GM12865 (cell line): Measurements from ENCODE around the gene STX1B.

ENCODE experiments used
- DNase-seq: peaks from one replicate; pipeline ENCODE4 v3.0.0; 2010; ENCODE audit warnings: low read depth
- H3K4me3 ChIP-seq: 2 replicates; pipeline ENCODE4 v1.5.1; 2011; ENCODE audit warnings: mild to moderate bottlenecking, low read depth, low read length, control low read depth
- TF ChIP-seq, protein P1 (sequence below): IDR thresholded peaks from 2 replicates; pipeline ENCODE4 v1.5.1; 2011; ENCODE audit warnings: low read length, control low read depth, low read depth, inconsistent platforms; ENCODE audit not compliant: insufficient read depth; ENCODE audit errors: missing control alignments

STX1B gene

DNA sequence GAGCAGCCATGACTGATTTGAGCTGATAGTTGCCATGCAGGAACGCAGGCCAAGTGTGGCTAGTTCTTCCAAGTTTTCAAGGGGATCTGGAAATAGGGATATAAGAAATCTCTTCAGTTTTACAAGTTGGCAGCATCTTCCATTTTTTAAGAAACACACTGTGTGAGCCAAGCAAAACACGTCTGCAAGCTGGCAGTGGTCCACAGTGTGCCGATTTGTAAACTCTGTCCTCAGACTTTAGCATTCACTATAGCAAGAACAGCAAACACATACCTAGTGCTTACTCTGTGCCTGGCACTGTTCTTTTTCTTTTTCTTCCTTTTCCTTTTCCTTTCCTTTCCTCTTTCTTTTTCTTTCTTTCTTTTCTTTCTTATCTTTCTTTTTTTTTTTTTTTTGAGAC, 58.7 kb downstream of the STX1B start:
- no peak for DNase-seq
- H3K4me3 ChIP-seq = no peak overlapping the region
- TF ChIP-seq, protein P1, sequence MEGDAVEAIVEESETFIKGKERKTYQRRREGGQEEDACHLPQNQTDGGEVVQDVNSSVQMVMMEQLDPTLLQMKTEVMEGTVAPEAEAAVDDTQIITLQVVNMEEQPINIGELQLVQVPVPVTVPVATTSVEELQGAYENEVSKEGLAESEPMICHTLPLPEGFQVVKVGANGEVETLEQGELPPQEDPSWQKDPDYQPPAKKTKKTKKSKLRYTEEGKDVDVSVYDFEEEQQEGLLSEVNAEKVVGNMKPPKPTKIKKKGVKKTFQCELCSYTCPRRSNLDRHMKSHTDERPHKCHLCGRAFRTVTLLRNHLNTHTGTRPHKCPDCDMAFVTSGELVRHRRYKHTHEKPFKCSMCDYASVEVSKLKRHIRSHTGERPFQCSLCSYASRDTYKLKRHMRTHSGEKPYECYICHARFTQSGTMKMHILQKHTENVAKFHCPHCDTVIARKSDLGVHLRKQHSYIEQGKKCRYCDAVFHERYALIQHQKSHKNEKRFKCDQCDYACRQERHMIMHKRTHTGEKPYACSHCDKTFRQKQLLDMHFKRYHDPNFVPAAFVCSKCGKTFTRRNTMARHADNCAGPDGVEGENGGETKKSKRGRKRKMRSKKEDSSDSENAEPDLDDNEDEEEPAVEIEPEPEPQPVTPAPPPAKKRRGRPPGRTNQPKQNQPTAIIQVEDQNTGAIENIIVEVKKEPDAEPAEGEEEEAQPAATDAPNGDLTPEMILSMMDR = no peak

GRCh38 chr16:30951193-30951592, 59.2 kb downstream of the STX1B start:
- DNase-seq = no peak
- no peak overlapping the region for H3K4me3 ChIP-seq
- TF ChIP-seq, protein P1 = no peak

GRCh38 chr16:30950516-30951065, 59.8 kb downstream of the STX1B start:
- TF ChIP-seq, protein P1 = no peak
- DNase-seq = no peak
- H3K4me3 ChIP-seq = peak overlapping the region; percentile 71

- DNase-seq = peak; percentile 86
- TF ChIP-seq, protein P1 = no peak
- peak overlapping the region; percentile 71 for H3K4me3 ChIP-seq
Observed at GRCh38 chr16:30949650-30950515, 60.6 kb downstream of the STX1B start.

GRCh38 chr16:30948667-30949649, 61.5 kb downstream of the STX1B start, which contains the start of gene ORAI3:
ORAI3 (plus strand) TSS chr16:30949068; CDS start chr16:30949290, 222 bp downstream.
- H3K4me3 ChIP-seq = peak within 1 kb of the TSS; percentile 71
- DNase-seq = peak; percentile 84
- TF ChIP-seq, protein P1 = no peak

DNA sequence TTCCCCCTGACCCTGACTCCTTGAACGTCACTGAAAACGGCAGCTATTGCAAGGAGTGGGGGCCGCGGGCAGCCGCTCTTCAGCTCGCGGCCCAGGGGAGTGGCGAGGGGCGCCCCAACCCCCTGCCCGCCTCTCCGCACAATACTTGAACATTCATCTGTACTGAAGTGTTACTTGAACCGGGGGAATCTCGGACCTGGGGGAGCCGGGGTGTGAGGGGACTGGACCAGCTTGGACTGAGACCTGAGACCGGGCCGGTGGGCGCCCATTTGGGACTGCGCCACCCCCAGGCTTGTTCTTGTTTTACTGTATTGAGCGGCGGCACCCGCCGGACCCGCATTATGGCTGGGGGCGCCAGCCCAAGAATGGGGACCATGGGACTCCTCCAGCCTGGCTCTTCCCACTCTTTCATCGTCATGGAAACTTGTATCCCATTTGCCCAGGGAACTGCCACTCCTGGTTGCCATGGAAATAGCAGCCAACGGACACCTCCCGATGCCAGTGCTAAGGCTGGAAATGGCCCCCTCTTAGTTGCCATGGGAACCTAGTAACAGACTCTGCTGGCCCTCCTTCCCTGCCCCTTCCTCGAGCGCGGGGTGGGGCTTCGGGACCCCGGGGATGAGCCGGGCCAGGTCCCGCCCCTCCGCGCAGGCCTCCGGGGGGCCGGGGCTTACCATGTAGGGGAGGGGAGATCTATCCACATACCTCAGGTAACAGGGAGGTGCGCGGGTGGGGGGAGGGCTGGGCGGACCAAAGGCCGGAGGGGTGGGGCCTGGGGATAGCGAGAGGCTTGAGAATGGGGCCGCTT, 62.4 kb downstream of the STX1B start:
- TF ChIP-seq, protein P1 = no peak
- H3K4me3 ChIP-seq = peak overlapping the region; percentile 71
- DNase-seq = peak; percentile 68
